HCT116 (cell line): ENCODE results near the gene MEGF6. TPM values are rescaled to one million over a fixed set of nuclear protein-coding genes. Genes with fewer than 3 reads are reported as not detected.

Experiments
- ATAC-seq: fragments of 200-7000 bp; cut with Tn5 transposase; 2 replicates; pipeline ENCODE4 v1.9.1; 2020; ENCODE audit warnings: mild to moderate bottlenecking, moderate library complexity
- BruUV-seq: library from RNA; stranded (reverse); fragments of 400-500 nt; replicated peaks from 2 replicates; lab custom pipeline; 2021; lab: Mats Ljungman, UMichigan
- CTCF ChIA-PET: fragments of 300-600 bp; sonication (Branson Sonifier 250); formaldehyde crosslinking; loops from one replicate; lab custom pipeline; 2021; ENCODE audit warnings: antibody characterized with exemption; lab: Charles Lee
- POLR2A ChIA-PET: fragments of 300-600, 350-600 bp; sonication (Branson Sonifier 250); formaldehyde crosslinking; loops from one replicate; lab custom pipeline; 2021; ENCODE audit warnings: antibody characterized with exemption; lab: Charles Lee
- RAD21 ChIA-PET, 2 experiments: fragments of 300-600 bp; sonication (Branson Sonifier 250); formaldehyde crosslinking; loops; one replicate each; lab custom pipeline; 2023; ENCODE audit warnings: low total read pairs in 2 of 2; ENCODE audit not compliant: uncharacterized antibody in 2 of 2, unreplicated experiment in 2 of 2, low non-redundant PET in 1 of 2; lab: Charles Lee
- DNase-seq: peaks from one replicate; pipeline ENCODE4 v3.0.0-alpha.2; 2010; ENCODE audit warnings: low read depth, low spot score
- H2AFZ ChIP-seq: fragments of 200-600 bp; shearing (Covaris generic), sonication (generic); 2 replicates; pipeline ENCODE4 v1.6.1; 2017; ENCODE audit warnings: low read depth, mixed run types, mixed read lengths, antibody characterized with exemption, low read length; ENCODE audit not compliant: poor library complexity, severe bottlenecking
- H3K27ac ChIP-seq: 2 replicates; pipeline ENCODE4 v1.5.1; 2012; ENCODE audit warnings: low read depth, low read length
- H3K27me3 ChIP-seq: fragments of 200-600 bp; sonication (generic); 2 replicates; pipeline ENCODE4 v1.6.1; 2016; ENCODE audit warnings: mixed run types, low read length, mixed read lengths; ENCODE audit not compliant: insufficient read depth
- H3K36me3 ChIP-seq, 2 experiments: fragments of 200-500 bp in 1 of 2; fragments of 200-600 bp in 1 of 2; sonication (Bioruptor generic) in 1 of 2; sonication (generic) in 1 of 2; 2 replicates each; pipeline versions ENCODE4 v1.5.1 to v1.6.1; 2014 to 2016; ENCODE audit warnings: low read length in 2 of 2, inconsistent platforms in 1 of 2, mixed read lengths in 1 of 2, mixed run types in 1 of 2; ENCODE audit not compliant: insufficient read depth in 2 of 2, control insufficient read depth in 1 of 2
- H3K4me1 ChIP-seq, 2 experiments: fragments of 200-600 bp in 1 of 2; sonication (generic) in 1 of 2; 2 replicates each; pipeline versions ENCODE4 v1.5.1 to v1.6.1; 2012 to 2017; ENCODE audit warnings: low read length in 2 of 2, inconsistent platforms in 1 of 2, mild to moderate bottlenecking in 1 of 2, mixed read lengths in 1 of 2, mixed run types in 1 of 2, moderate library complexity in 1 of 2; ENCODE audit not compliant: insufficient read depth in 2 of 2, control insufficient read depth in 1 of 2
- H3K4me2 ChIP-seq: fragments of 200-600 bp; sonication (generic); 2 replicates; pipeline ENCODE4 v1.6.1; 2017; ENCODE audit warnings: mixed run types, low read length, mixed read lengths
- H3K4me3 ChIP-seq, 2 experiments: fragments of 200-600 bp in 1 of 2; sonication (generic) in 1 of 2; replicated peaks in 1 of 2; 2 replicates each; pipeline ENCODE4 v1.5.1; 2011 to 2016; ENCODE audit warnings: low read length in 2 of 2, control low read depth in 1 of 2, low read depth in 1 of 2, mild to moderate bottlenecking in 1 of 2, mixed read lengths in 1 of 2, mixed run types in 1 of 2
- H3K79me2 ChIP-seq: fragments of 200-600 bp; sonication (generic); 2 replicates; pipeline ENCODE4 v1.6.1; 2017; ENCODE audit warnings: mild to moderate bottlenecking, mixed run types, low read length, moderate library complexity, mixed read lengths; ENCODE audit not compliant: insufficient read depth
- H3K9ac ChIP-seq: fragments of 200-600 bp; sonication (generic); 2 replicates; pipeline ENCODE4 v1.6.1; 2016; ENCODE audit warnings: low read length, mixed read lengths
- H3K9me2 ChIP-seq: fragments of 200-600 bp; sonication (generic), shearing (Covaris generic); 2 replicates; pipeline ENCODE4 v1.6.1; 2017; ENCODE audit warnings: mixed run types, mild to moderate bottlenecking, moderate library complexity; ENCODE audit not compliant: insufficient read depth
- H3K9me3 ChIP-seq, 2 experiments: fragments of 200-500 bp in 1 of 2; fragments of 200-600 bp in 1 of 2; sonication (Bioruptor generic) in 1 of 2; sonication (generic) in 1 of 2; 2 replicates each; pipeline ENCODE4 v1.6.1; 2014 to 2017; ENCODE audit warnings: low read length in 2 of 2, mixed read lengths in 2 of 2, inconsistent platforms in 1 of 2, low read depth in 1 of 2, mild to moderate bottlenecking in 1 of 2, mixed run types in 1 of 2, moderate library complexity in 1 of 2; ENCODE audit not compliant: control insufficient read depth in 1 of 2, insufficient read depth in 1 of 2
- H4K20me1 ChIP-seq: fragments of 200-600 bp; sonication (generic), shearing (Covaris generic); 2 replicates; pipeline ENCODE4 v1.6.1; 2017; ENCODE audit warnings: mixed run types, mild to moderate bottlenecking, moderate library complexity; ENCODE audit not compliant: insufficient read depth
- ELF1 ChIP-seq: IDR thresholded peaks from 2 replicates; pipeline ENCODE4 v1.6.1; 2012; ENCODE audit warnings: low read depth, borderline replicate concordance
- EZH2 ChIP-seq: fragments of 200-600 bp; sonication (generic); IDR thresholded peaks from 2 replicates; pipeline ENCODE4 v1.6.1; 2017; ENCODE audit warnings: antibody characterized with exemption, mixed run types
- EZH2phosphoT487 ChIP-seq: fragments of 200-600 bp; IDR thresholded peaks from 2 replicates; pipeline ENCODE4 v1.6.1; 2018; ENCODE audit warnings: antibody characterized with exemption, borderline replicate concordance
- FOSL1 ChIP-seq: IDR thresholded peaks from 2 replicates; pipeline ENCODE4 v1.6.1; 2012; ENCODE audit warnings: low read depth
- SRF ChIP-seq: IDR thresholded peaks from 2 replicates; pipeline ENCODE4 v1.6.1; 2012; ENCODE audit warnings: low read depth
- intact Hi-C: fragments of 100-400 bp; cut with micrococcal nuclease; formaldehyde crosslinking; loops from 2 replicates; pipeline ENCODE4 v1.10.0; 2022
- total RNA-seq: library from RNA; stranded (reverse); gene quantifications from one replicate; pipeline ENCODE4 v1.2.1, GENCODE V29; 2021; ENCODE audit not compliant: unreplicated experiment
- TF ChIP-seq, protein P1 (sequence below): IDR thresholded peaks from 2 replicates; pipeline ENCODE4 v1.6.1; 2012; ENCODE audit warnings: low read depth
- TF ChIP-seq, protein P2 (sequence below): IDR thresholded peaks from 2 replicates; pipeline ENCODE4 v1.6.1; 2012

MEGF6 gene
- total RNA-seq, 1 experiment from 2014 or later, result 47.6 TPM

DNA sequence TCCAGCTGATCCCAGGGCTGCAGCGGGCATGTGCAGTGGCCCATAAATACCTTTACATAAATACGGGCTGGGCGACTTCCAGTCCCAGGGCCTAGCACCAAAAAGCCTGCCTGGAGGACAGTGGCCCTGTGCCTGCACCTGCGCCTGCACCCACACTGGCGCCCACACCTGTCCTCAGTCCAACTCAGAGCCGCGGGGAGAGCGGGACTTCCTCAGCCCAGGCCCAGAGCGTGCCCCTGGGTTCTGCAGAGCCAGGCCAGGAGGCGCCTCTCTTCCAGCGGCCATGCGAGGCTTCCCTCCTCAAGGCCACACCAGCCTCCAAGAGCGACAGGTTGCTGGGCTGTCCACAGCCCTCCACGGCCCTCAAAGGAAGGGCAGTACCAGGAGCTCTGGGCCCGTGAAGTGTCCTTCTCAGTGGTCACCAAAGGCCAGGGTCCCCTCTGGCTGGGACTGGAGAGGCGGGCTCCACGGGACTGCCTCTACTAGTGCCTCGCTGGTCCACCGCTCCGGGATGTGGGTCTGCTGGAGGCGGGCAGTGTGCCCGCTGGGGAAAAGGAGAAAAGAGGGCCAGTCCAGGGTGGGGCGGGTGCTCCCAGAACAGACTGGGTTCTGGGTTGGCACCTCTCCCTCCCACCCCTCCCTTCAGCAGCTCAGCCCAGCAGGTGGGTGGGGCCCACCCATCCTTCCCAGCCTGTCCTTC lies 121.1 kb downstream of the MEGF6 start:
- Histone ChIP-seq H3K79me2 (no peaks in the 10 kb centered on the region), H3K27me3 (no peaks in the 10 kb centered on the region), H2AFZ (no peak overlapping the region), H3K27ac (no peak overlapping the region), H3K9me3 (peaks cover 0 to 9% of the 10 kb centered on the region in 2 experiments; a peak in 1 of 4 replicates), H3K9me2 (no peaks in the 10 kb centered on the region), H3K4me2 (no peak overlapping the region), H3K4me3 (no peak overlapping the region), H3K4me1 (peaks cover 0 to 26% of the 10 kb centered on the region in 2 experiments; a peak in 1 of 4 replicates), H4K20me1 (no peaks in the 10 kb centered on the region), H3K9ac (no peak overlapping the region), H3K36me3 (no peaks in the 10 kb centered on the region)
- TF ChIP-seq, protein P1, sequence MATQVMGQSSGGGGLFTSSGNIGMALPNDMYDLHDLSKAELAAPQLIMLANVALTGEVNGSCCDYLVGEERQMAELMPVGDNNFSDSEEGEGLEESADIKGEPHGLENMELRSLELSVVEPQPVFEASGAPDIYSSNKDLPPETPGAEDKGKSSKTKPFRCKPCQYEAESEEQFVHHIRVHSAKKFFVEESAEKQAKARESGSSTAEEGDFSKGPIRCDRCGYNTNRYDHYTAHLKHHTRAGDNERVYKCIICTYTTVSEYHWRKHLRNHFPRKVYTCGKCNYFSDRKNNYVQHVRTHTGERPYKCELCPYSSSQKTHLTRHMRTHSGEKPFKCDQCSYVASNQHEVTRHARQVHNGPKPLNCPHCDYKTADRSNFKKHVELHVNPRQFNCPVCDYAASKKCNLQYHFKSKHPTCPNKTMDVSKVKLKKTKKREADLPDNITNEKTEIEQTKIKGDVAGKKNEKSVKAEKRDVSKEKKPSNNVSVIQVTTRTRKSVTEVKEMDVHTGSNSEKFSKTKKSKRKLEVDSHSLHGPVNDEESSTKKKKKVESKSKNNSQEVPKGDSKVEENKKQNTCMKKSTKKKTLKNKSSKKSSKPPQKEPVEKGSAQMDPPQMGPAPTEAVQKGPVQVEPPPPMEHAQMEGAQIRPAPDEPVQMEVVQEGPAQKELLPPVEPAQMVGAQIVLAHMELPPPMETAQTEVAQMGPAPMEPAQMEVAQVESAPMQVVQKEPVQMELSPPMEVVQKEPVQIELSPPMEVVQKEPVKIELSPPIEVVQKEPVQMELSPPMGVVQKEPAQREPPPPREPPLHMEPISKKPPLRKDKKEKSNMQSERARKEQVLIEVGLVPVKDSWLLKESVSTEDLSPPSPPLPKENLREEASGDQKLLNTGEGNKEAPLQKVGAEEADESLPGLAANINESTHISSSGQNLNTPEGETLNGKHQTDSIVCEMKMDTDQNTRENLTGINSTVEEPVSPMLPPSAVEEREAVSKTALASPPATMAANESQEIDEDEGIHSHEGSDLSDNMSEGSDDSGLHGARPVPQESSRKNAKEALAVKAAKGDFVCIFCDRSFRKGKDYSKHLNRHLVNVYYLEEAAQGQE, result no peak
- TF ChIP-seq EZH2 (no peak), ELF1 (no peak), FOSL1 (no peak), EZH2phosphoT487 (no peak), SRF (no peak)
- TF ChIP-seq, protein P2, sequence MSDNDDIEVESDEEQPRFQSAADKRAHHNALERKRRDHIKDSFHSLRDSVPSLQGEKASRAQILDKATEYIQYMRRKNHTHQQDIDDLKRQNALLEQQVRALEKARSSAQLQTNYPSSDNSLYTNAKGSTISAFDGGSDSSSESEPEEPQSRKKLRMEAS, result no peak
- RAD21 ChIA-PET, result interaction anchor here (0.9 to 1.4 kb wide), 3 partner anchors 37 to 129 kb away, joined by 3 to 6 read pairs (median 4); no protein-coding TSS in a partner anchor
- CTCF ChIA-PET, result interaction anchor here (0.9 to 1.5 kb wide), 4 partner anchors 11 to 131 kb away, joined by 4 to 30 read pairs (median 11); no protein-coding TSS in a partner anchor
- intact Hi-C loops, result no loop called here
- no peak for ATAC-seq
- no peak for DNase-seq
- no TSS peak for BruUV-seq
- POLR2A ChIA-PET, result no interaction called here
